ENCODE data around the gene GSTA3.

DNA sequence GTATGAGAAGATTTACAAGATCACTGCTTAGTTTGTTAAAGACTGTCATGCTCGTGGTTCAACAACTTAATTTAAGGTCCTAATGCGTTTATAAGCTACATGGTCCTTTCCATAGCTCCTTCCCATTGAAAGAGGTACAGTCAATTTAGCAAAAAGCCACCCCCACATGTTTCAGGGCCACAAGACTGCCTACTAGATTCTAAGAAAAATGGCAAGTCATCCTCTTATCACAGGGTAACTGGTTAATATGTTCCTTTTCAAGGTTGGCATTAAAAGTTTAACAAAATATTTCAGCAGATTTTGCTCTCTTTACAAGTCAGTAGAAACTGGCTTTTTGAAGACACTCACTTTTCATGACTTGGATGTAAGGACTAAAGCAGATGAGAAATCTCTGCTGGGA, 15.7 kb downstream of the GSTA3 start:
- TF ChIP-seq CTCF (IDR thresholded peaks at IDR 0.05), result no peak
- no peak for TF ChIP-seq POLR2AphosphoS5 (IDR thresholded peaks at IDR 0.05; ENCODE audit: low read depth, low read length)
- TF ChIP-seq, protein P1, sequence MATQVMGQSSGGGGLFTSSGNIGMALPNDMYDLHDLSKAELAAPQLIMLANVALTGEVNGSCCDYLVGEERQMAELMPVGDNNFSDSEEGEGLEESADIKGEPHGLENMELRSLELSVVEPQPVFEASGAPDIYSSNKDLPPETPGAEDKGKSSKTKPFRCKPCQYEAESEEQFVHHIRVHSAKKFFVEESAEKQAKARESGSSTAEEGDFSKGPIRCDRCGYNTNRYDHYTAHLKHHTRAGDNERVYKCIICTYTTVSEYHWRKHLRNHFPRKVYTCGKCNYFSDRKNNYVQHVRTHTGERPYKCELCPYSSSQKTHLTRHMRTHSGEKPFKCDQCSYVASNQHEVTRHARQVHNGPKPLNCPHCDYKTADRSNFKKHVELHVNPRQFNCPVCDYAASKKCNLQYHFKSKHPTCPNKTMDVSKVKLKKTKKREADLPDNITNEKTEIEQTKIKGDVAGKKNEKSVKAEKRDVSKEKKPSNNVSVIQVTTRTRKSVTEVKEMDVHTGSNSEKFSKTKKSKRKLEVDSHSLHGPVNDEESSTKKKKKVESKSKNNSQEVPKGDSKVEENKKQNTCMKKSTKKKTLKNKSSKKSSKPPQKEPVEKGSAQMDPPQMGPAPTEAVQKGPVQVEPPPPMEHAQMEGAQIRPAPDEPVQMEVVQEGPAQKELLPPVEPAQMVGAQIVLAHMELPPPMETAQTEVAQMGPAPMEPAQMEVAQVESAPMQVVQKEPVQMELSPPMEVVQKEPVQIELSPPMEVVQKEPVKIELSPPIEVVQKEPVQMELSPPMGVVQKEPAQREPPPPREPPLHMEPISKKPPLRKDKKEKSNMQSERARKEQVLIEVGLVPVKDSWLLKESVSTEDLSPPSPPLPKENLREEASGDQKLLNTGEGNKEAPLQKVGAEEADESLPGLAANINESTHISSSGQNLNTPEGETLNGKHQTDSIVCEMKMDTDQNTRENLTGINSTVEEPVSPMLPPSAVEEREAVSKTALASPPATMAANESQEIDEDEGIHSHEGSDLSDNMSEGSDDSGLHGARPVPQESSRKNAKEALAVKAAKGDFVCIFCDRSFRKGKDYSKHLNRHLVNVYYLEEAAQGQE (IDR thresholded peaks at IDR 0.05; ENCODE audit: insufficient read depth in 1 of 2, low read depth in 2 of 2, low read length in 1 of 2), result no peak
- no peak for TF ChIP-seq TCF7L2 (IDR thresholded peaks at IDR 0.05; ENCODE audit: low read depth, low read length)
- TF ChIP-seq SIN3A (IDR thresholded peaks at IDR 0.05; ENCODE audit: borderline replicate concordance, insufficient read depth, low read depth, low read length), result no peak
